K562 (cell line): Measurements from ENCODE around the gene HIVEP2. TPM values are rescaled to one million over a fixed set of nuclear protein-coding genes. Genes with fewer than 3 reads are reported as not detected.

Experiments used
- MAZ ChIP-seq, 2 experiments: fragments of 450-650 bp in 1 of 2; sonication (generic) in 1 of 2; formaldehyde crosslinking; IDR thresholded peaks in 1 of 2; conservative IDR thresholded peaks in 1 of 2; 2 replicates each; pipeline versions ENCODE4 v1.4.0 to v1.5.0; 2020; ENCODE audit warnings: mild to moderate bottlenecking in 1 of 2, missing genetic modification reagents in 1 of 2
- MCM5 ChIP-seq: fragments of 450-650 bp; IDR thresholded peaks from 2 replicates; pipeline ENCODE4 v1.6.1; 2016; ENCODE audit warnings: low read depth
- TFAP4 ChIP-seq: sonication (generic); formaldehyde crosslinking; IDR thresholded peaks from 2 replicates; pipeline ENCODE4 v1.8.0; 2022; ENCODE audit warnings: missing genetic modification reagents, mild to moderate bottlenecking, moderate library complexity, borderline replicate concordance
- VEZF1 ChIP-seq: fragments of 200-800 bp; sonication (Bioruptor generic); IDR thresholded peaks from 2 replicates; pipeline ENCODE4 v1.6.1; 2017; ENCODE audit warnings: missing genetic modification characterization, missing compliant biosample characterization
- ZNF407 ChIP-seq: fragments of 450-650 bp; IDR thresholded peaks from 2 replicates; pipeline ENCODE4 v1.6.1; 2016; ENCODE audit warnings: low read depth
- ZNF57 ChIP-seq: fragments of 450-650 bp; formaldehyde crosslinking; IDR thresholded peaks from 2 replicates; pipeline ENCODE4 v1.4.0; 2020; ENCODE audit warnings: mild to moderate bottlenecking, moderate library complexity
- polyA plus RNA-seq, 8 experiments: library from polyadenylated mRNA; depleted of rRNA in 4 of 8; stranded (reverse) in 5 of 8; unstranded in 3 of 8; fragments of >200 nt; fragmentation: Nextera tagmentation in 2 of 8; fragmentation: Illumina TruSeq in 1 of 8; extraction: Ambion mirVana in 2 of 8; extraction: Trizol in 1 of 8; gene quantifications; 2 replicates each; pipeline versions ENCODE4 v1.2.1 to v1.2.3, GENCODE V29; 2011 to 2014; ENCODE audit warnings: inconsistent platforms in 1 of 8, missing spikeins in 1 of 8
- total RNA-seq, 7 experiments: library from RNA; depleted of rRNA in 6 of 7; stranded (reverse); fragments of >200 nt in 6 of 7; fragmentation: Illumina TruSeq in 2 of 7; extraction: Trizol in 2 of 7; gene quantifications; 2 replicates each; pipeline versions ENCODE4 v1.2.1 to v1.2.3, GENCODE V29; 2011 to 2021; ENCODE audit warnings: low replicate concordance in 1 of 7
- TF ChIP-seq, protein P1 (sequence below), 2 experiments: fragments of 450-650 bp in 1 of 2; sonication (generic) in 1 of 2; formaldehyde crosslinking in 1 of 2; IDR thresholded peaks in 1 of 2; conservative IDR thresholded peaks in 1 of 2; 2 replicates each; pipeline versions ENCODE4 v1.6.1 to v1.8.1; 2016 to 2023; ENCODE audit warnings: mild to moderate bottlenecking in 2 of 2, moderate library complexity in 2 of 2, inconsistent platforms in 1 of 2, missing genetic modification reagents in 1 of 2
- TF ChIP-seq, protein P2 (sequence below), 3 experiments: fragments of 200-800 bp in 1 of 3; fragments of 250-450 bp in 1 of 3; fragments of 450-650 bp in 1 of 3; sonication (Bioruptor Pico) in 1 of 3; sonication (Bioruptor generic) in 1 of 3; formaldehyde crosslinking in 1 of 3; IDR thresholded peaks; 2 replicates each; pipeline versions ENCODE4 v1.6.1 to v1.8.0; 2016 to 2022; ENCODE audit warnings: mild to moderate bottlenecking in 2 of 3, missing genetic modification characterization in 2 of 3, missing compliant biosample characterization in 1 of 3, moderate library complexity in 1 of 3

The HIVEP2 gene
- total and polyA plus RNA-seq, 9 of the 15 experiments (the other 6 are each of a cell fraction or from before 2014, with no cell fraction given): under 0.01 to 1.2 (median 0.31) TPM

- TF ChIP-seq ZNF407: no peak
- TF ChIP-seq, protein P1, sequence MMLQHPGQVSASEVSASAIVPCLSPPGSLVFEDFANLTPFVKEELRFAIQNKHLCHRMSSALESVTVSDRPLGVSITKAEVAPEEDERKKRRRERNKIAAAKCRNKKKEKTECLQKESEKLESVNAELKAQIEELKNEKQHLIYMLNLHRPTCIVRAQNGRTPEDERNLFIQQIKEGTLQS (IDR thresholded peaks at IDR 0.05): no peak
- TF ChIP-seq, protein P1 (CRISPR knock-in tag; conservative IDR thresholded peaks at IDR 0.05): no peak
- TF ChIP-seq TFAP4 (CRISPR knock-in tag): no peak
- TF ChIP-seq, protein P2, sequence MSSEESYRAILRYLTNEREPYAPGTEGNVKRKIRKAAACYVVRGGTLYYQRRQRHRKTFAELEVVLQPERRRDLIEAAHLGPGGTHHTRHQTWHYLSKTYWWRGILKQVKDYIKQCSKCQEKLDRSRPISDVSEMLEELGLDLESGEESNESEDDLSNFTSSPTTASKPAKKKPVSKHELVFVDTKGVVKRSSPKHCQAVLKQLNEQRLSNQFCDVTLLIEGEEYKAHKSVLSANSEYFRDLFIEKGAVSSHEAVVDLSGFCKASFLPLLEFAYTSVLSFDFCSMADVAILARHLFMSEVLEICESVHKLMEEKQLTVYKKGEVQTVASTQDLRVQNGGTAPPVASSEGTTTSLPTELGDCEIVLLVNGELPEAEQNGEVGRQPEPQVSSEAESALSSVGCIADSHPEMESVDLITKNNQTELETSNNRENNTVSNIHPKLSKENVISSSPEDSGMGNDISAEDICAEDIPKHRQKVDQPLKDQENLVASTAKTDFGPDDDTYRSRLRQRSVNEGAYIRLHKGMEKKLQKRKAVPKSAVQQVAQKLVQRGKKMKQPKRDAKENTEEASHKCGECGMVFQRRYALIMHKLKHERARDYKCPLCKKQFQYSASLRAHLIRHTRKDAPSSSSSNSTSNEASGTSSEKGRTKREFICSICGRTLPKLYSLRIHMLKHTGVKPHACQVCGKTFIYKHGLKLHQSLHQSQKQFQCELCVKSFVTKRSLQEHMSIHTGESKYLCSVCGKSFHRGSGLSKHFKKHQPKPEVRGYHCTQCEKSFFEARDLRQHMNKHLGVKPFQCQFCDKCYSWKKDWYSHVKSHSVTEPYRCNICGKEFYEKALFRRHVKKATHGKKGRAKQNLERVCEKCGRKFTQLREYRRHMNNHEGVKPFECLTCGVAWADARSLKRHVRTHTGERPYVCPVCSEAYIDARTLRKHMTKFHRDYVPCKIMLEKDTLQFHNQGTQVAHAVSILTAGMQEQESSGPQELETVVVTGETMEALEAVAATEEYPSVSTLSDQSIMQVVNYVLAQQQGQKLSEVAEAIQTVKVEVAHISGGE (CRISPR knock-in tag; IDR thresholded peaks at IDR 0.05): no peak
- TF ChIP-seq ZNF57 (CRISPR knock-in tag): no peak
- 0 out of 4 replicates have a peak, but pooled peaks of 1 of the 2 experiments have one; percentile 28 for TF ChIP-seq MAZ (CRISPR knock-in tag; conservative IDR thresholded peaks at IDR 0.05 in 1 of 2, IDR thresholded peaks at IDR 0.05 in 1 of 2)
- TF ChIP-seq MCM5: no peak
- TF ChIP-seq VEZF1 (CRISPR knock-in tag): peak; percentile 17; the same call in 1 of the 2 replicates
Observed at GRCh38 chr6:142702501-142703460, 242.2 kb downstream of the HIVEP2 start (continued).
